Endodermal cell (in vitro differentiated cells): ENCODE data around the gene TMEM245. TPM values are rescaled to one million over a fixed set of nuclear protein-coding genes. Genes with fewer than 3 reads are reported as not detected.

Experiments used
- DNase-seq: peaks from one replicate; pipeline ENCODE4 v3.0.0-alpha.2; 2017
- H3K27ac ChIP-seq: 2 replicates; pipeline ENCODE4 v1.5.1; 2013; ENCODE audit warnings: mild to moderate bottlenecking, low read depth, low read length, moderate library complexity
- H3K27me3 ChIP-seq: 2 replicates; pipeline ENCODE4 v1.6.1; 2013; ENCODE audit warnings: mild to moderate bottlenecking, low read length, moderate library complexity; ENCODE audit not compliant: insufficient read depth, control insufficient read depth, poor library complexity, severe bottlenecking
- H3K36me3 ChIP-seq: 2 replicates; pipeline ENCODE4 v1.7.0; 2013; ENCODE audit warnings: mild to moderate bottlenecking, low read length, moderate library complexity; ENCODE audit not compliant: control insufficient read depth, insufficient read depth
- H3K4me1 ChIP-seq: one replicate; pipeline ENCODE4 v1.7.0; 2013; ENCODE audit warnings: low read length; ENCODE audit not compliant: control insufficient read depth, insufficient read depth
- H3K4me3 ChIP-seq: 2 replicates; pipeline ENCODE4 v1.5.1; 2013; ENCODE audit warnings: mild to moderate bottlenecking, low read length, moderate library complexity
- H3K9ac ChIP-seq: 2 replicates; pipeline ENCODE4 v1.6.1; 2013; ENCODE audit warnings: mild to moderate bottlenecking, low read length, moderate library complexity; ENCODE audit not compliant: poor library complexity, severe bottlenecking; ENCODE audit errors: extremely low read depth
- H3K9me3 ChIP-seq: 2 replicates; pipeline ENCODE4 v1.6.1; 2013; ENCODE audit warnings: mild to moderate bottlenecking, low read length, moderate library complexity; ENCODE audit not compliant: control insufficient read depth
- H3K27ac Mint-ChIP-seq: 2 replicates; pipeline ENCODE4 v1.8.0; 2020; ENCODE audit warnings: mixed read lengths
- H3K27me3 Mint-ChIP-seq: 2 replicates; pipeline ENCODE4 v1.8.0; 2021; ENCODE audit warnings: mild to moderate bottlenecking, mixed read lengths; ENCODE audit not compliant: insufficient read depth
- H3K36me3 Mint-ChIP-seq: 2 replicates; pipeline ENCODE4 v1.8.0; 2020; ENCODE audit warnings: low read depth, mixed read lengths
- H3K4me1 Mint-ChIP-seq: 2 replicates; pipeline ENCODE4 v1.8.0; 2020; ENCODE audit warnings: mixed read lengths
- H3K4me3 Mint-ChIP-seq: 2 replicates; pipeline ENCODE4 v1.8.0; 2020; ENCODE audit warnings: mild to moderate bottlenecking, moderate library complexity, mixed read lengths
- H3K9me3 Mint-ChIP-seq: 2 replicates; pipeline ENCODE4 v1.8.0; 2020; ENCODE audit warnings: mild to moderate bottlenecking, mixed read lengths
- CTCF ChIP-seq: fragments of 200-600 bp; sonication (generic); conservative IDR thresholded peaks from 2 replicates; pipeline ENCODE4 v1.5.0; 2021; ENCODE audit warnings: antibody characterized with exemption, mild to moderate bottlenecking
- WGBS, 2 experiments: methylation state at CpG; one replicate each; pipeline versions ENCODE4 v1.1.5 to v1.1.7; 2013; ENCODE audit warnings: missing lambda C conversion rate in 2 of 2, mixed read lengths in 1 of 2; ENCODE audit not compliant: insufficient coverage in 1 of 2, insufficient read length in 1 of 2; 5-methylcytosine and 5-hydroxymethylcytosine counted together
- total RNA-seq, 2 donors: library from RNA; stranded (reverse); fragmentation: NEBNext Ultra II Directional in 1 of 2; extraction: Animal tissue kit (Norgen Biotek cat#: 25700) in 1 of 2; gene quantifications; 2 replicates in 1 of 2; 3 replicates in 1 of 2; pipeline ENCODE4 v1.2.1, GENCODE V29; 2021

The TMEM245 gene
- total RNA-seq, 2 donors from 2014 or later: 42.8 to 55.0 TPM

- Histone ChIP-seq H3K9ac (no peak overlapping the region), H3K36me3 (peaks cover 13% of the 10 kb centered on the region), H3K27ac (no peak overlapping the region), H3K9me3 (peaks cover 4% of the 10 kb centered on the region), H3K27me3 (no peaks in the 10 kb centered on the region), H3K4me3 (no peak overlapping the region), H3K4me1 (peaks cover 14% of the 10 kb centered on the region)
- H3K36me3 Mint-ChIP-seq: peaks cover 22% of the 10 kb centered on the region
- no peak overlapping the region for H3K27ac Mint-ChIP-seq
- no peaks in the 10 kb centered on the region for H3K9me3 Mint-ChIP-seq
- H3K4me3 Mint-ChIP-seq: no peak overlapping the region
- WGBS, 2 experiments: 80 to 82% methylated on average over 2 to 4 of the region's 4 CpGs
- H3K27me3 Mint-ChIP-seq: no peaks in the 10 kb centered on the region
- no peak for TF ChIP-seq CTCF
- DNase-seq: no peak
- peaks cover 29% of the 10 kb centered on the region for H3K4me1 Mint-ChIP-seq
Observed at GRCh38 chr9:109108318-109108717, 11.4 kb downstream of the TMEM245 start.

GRCh38 chr9:109107402-109108240 lies 12.1 kb downstream of the TMEM245 start:
- no peak for TF ChIP-seq CTCF
- no peak overlapping the region for H3K9ac ChIP-seq
- Mint-ChIP-seq H3K4me3 (no peak overlapping the region), H3K9me3 (no peaks in the 10 kb centered on the region), H3K27ac (no peak overlapping the region), H3K36me3 (peaks cover 29% of the 10 kb centered on the region), H3K27me3 (no peaks in the 10 kb centered on the region), H3K4me1 (peaks cover 32% of the 10 kb centered on the region)
- H3K27me3 ChIP-seq: no peaks in the 10 kb centered on the region
- 68% methylated on average over 3 of the region's 4 CpGs; no CpG with 5 or more reads in 1 of the 2 experiments for WGBS, 2 experiments
- no peak overlapping the region for H3K4me3 ChIP-seq
- peaks cover 14% of the 10 kb centered on the region for H3K4me1 ChIP-seq
- peaks cover 20% of the 10 kb centered on the region for H3K36me3 ChIP-seq
- H3K9me3 ChIP-seq: peaks cover 9% of the 10 kb centered on the region
- H3K27ac ChIP-seq: no peak overlapping the region
- no peak for DNase-seq

DNA sequence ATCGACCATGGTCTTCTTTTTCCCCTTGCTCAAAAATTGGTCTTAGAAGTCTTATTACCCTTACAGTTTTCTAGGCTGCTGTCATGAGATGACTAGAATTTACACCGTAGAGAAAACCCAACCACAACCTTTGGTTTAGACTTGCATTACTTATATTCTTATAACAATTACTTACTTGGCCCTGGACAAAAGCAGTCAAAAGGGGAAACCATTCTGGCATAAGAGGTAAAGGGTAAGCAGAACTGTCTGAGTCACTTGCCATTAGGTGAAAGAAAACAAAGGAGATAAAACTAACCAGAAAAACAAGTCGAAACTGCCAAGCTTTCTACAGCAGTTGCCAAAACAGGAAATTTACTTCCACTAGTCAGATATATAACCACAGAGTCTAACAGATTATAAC lies 17.9 kb downstream of the TMEM245 start:
- Mint-ChIP-seq H3K9me3 (no peaks in the 10 kb centered on the region), H3K36me3 (peaks cover 32% of the 10 kb centered on the region), H3K4me3 (no peak overlapping the region), H3K27ac (no peak overlapping the region), H3K4me1 (peaks cover 47% of the 10 kb centered on the region), H3K27me3 (no peaks in the 10 kb centered on the region)
- H3K36me3 ChIP-seq: peaks cover 21% of the 10 kb centered on the region
- no peaks in the 10 kb centered on the region for H3K27me3 ChIP-seq
- no peak overlapping the region for H3K9ac ChIP-seq
- no peak for TF ChIP-seq CTCF
- WGBS, 2 experiments: 90 to 95% methylated on average over 2 to 3 of the region's 3 CpGs
- peaks cover 9% of the 10 kb centered on the region for H3K9me3 ChIP-seq
- H3K4me3 ChIP-seq: no peak overlapping the region
- H3K4me1 ChIP-seq: no peaks in the 10 kb centered on the region
- no peak for DNase-seq
- H3K27ac ChIP-seq: no peak overlapping the region
